Cortex of kidney (tissue), 1 donor: Measurements from ENCODE around the gene POMP.
"Not testable (repeated sequence)": the region's sequence is repeated elsewhere in the genome, so short reads cannot be mapped to it uniquely, and the experiment has no call there.

Source experiments
- DNase-seq: peaks from one replicate; lab custom pipeline; 2025; lab: John Stamatoyannopoulos, UW

Gene POMP

DNA sequence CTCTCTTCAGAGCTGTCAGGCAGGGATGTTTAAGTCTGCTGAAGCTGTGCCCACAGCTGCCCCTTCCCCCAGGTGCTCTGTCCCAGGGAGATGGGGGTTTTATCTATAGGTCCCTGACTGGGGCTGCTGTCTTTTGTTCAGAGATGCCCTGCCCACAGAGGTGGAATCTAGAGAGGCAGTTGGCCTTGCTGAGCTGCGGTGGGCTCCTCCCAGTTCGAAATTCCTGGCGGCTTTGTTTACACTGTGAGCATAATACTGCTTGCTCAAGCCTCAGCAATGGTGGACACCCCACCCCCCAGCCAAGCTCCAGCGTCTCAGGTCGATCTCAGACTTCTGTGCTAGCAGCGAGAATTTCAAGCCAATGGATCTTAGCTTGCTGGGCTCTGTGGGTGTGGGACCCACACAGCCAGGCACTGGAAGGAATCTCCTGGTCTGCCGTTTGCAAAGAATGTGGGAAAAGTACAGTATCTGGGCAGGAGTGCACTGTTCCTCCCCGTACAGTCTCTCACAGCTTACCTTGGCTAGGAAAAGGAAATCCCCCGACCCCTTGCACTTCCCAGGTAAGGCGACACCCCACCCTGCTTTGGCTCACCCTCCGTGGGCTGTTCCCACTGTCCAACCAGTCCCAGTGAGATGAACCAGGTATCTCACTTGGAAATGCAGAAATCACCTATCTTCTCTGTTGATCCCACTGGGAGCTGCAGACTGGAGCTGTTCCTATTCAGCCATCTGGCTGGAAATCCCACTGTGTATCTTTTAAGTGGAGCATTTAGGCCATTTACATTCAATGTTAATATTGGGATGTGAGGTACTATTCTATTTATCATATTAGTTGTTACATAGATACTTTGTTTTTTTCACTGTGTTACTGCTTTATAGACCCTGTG, 34.9 kb downstream of the POMP start:
- not testable (repeated sequence) for DNase-seq

DNA sequence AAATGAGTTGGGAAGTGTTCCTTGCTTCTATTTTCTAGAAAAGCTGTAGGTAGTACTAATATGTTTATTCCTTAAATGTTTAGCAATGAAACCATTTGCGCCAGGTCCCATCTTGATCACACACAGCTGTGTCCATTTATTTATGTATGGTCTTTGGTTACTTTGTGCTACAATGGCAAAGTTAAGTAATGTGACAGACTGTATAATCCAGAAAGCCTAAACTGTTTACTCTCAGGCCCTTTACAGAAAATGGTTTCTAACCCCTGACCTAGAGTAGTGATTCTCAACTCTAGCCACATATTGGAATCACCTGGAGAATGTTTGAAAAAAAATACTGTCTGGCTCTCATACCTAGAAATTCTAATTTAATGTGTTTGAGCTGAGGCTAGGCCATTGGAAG, 38.5 kb downstream of the POMP start:
- no peak for DNase-seq

DNA sequence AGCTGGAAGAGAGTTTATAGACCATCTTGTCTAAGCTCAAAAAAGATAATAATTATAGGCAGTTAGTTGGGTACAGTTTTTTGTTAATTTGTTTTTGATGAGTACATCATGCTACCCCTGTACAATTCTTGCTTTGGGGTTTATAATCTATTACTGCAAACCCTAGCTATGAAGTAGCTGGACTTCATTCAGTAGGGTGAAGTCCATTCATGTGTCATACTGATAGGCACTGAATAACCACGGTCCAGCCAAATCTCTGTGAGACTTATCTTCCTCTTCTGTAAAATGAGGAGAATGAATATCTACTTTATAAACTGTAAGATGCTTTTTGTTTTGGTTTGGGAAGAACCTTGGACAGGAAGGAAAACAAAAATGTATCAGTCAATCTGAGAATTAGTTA, 40.3 kb downstream of the POMP start:
- no peak for DNase-seq

DNA sequence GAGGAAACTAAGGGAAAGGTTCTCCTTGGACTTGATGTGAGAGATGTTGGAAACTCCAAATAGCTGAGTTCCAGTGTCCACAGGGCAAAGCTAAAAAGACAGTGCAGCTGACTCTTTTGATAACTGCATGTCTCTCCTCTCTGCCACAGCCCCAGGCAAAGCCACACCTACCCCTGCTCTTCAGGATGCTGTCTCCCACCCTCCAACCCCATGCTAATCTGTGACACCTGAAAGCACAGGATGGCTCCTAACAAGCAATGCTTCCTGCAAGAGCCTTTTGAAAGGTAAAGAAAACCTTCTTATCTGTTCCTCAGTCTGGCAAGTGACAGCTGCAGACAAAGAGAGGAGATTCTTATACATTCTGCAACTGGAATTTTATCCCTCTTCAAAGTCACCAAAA, 45.4 kb downstream of the POMP start:
- DNase-seq: no peak

DNA sequence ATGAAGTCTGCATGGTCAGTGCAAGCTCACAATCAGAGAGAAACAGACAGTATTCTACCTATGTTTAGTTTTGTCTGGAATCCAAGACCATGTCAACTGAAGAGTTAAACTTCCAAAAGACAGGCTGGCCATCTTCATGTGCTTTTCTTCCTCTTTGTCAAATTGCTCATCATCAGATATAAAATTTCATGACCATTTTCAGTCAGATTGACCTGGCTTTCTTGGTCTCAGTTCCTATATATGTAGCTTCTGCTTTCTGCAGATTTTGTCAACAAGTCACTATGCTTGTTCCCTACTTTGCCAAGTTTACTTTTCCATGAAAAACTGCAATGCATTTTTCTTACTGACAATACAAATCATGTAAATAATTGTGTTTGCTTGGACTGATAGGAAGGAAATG, 46.0 kb downstream of the POMP start:
- DNase-seq: no peak

DNA sequence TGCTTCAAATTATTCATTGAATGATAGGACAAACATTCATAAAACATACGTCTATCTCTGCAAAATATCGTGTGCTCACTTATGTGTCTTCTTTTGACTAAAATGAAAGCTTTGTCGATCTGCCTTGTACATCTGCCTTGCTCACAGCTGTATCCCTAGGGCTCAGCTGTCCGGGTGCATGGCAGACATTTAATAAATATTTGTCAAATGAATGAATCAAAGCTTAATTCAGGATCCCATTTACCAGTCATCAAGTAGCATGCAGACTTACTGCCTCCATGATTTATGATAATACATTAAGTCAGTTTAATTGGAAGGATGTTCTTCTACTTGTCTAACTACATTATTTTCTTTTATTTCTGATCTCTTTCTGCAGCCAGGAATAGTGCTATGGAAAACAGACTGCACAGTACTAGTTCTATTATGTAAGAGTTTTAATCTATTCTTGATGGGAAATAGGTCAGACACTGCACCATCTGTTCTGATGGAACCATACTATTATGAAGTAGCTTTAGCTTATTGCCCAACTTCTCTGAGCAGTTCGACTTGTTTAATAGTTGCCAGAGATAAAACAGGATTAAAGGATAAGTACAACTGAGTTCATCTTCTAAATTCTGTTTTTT, 46.6 kb downstream of the POMP start:
- no peak for DNase-seq

DNA sequence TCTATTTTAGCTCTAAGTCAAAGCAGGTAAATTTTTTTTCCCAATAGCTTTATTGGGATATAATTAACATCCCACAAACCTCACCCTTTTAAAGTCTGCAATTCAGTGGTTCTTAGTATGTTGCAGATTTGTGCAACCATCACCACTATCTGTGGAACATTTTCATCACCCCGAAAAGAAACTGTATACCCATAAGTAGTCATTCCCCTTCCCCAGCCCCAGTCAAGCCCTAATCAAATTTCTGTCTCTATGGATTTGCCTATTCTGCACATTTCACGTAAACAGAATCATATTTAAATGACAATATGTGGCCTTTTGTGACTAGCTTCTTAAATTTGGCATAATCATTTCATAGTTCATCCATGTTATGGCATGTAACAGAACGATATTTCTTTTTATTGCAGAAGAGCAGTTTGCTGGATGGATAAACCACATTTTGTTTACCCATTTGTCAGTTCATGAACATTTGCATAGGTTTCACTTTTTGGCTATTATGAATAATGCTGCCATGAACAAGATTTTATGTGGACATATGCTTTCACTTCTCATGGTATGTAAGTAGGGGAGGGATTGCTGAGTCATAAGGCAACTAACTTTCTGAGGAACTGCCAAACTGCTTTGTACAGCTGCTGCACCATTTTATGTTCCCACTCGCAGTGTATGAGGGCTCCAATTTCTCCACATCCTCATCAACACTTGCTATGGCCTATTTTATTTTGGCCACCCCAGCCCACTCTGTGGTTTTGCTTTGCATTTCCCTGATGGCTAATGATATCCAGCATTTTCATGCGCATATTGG, 48.9 kb downstream of the POMP start:
- no peak for DNase-seq

DNA sequence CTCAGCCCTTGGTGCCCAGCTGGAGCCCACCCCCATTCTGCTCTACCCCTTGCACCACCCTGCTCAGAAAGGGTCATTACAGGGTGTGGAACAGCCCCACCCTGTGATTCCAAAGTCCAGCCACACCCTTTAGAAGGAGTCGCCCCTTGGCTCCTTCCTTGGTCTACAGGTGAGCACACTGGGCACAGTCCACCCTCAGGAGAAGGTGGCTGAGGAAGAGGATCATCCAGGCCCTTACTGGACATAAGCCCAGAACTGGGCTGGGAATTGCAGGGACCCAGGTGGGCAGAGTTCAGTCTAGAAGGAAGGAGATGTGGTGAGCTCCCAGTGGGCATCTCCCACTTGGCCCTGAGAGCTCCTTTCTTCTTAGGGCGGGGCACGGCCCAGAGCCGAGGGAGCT, 51.2 kb downstream of the POMP start:
- DNase-seq: no peak

DNA sequence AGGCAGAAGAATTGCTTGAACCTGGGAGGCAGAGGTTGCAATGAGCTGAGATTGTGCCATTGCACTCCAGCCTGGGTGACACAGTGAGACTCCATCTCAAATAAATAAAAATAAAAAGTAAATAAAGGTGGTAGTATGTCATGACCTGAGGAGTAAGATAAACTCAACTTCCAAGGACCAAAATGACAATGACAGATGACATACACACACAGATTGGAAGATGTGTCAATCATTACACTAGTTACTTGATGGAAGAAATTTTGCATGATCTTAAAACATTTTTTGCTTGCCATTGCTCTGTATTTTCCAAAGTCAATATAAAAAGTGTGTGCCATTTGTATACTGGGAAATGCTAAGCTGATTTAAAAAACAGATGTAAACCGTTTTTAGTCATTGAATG, 55.7 kb downstream of the POMP start:
- no peak for DNase-seq

DNA sequence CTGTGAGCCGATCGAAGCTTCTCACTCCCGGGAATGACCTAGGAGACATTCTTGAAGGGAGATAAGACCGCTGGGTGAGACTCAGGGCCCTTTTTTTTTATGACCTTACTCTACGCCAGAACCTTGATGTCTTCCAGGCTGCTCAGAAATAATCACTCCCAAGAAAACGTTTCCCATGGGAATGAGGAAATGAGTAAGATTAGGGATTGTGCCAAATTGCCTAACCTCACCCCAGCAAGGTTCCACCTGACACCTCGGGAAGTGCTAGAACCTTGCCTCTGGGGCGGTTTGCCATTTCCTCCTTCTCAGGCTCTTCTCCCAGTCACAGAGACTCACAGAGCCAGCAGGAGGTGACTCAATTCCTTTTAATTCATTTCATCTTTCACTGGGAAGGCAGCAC, 57.6 kb downstream of the POMP start:
- DNase-seq: no peak

DNA sequence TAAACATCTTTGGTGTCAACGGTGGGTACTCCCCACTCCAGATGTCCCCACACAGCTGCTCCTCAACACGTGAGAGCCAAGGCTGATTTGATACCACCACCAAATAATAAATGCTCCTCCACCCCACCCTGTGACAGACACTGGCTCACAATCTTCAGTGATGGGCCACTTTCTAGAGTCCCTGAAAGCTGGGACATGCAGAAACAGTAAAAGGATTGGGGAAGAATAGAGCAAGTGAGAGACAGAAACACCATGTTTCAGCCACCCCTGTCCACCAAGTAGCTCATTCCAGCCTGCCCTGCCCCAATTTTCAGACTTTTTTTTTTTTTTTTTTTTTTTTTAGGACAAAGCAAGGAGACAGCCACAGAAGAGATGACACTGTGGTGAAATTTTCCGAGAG, 58.2 kb downstream of the POMP start:
- no peak for DNase-seq

DNA sequence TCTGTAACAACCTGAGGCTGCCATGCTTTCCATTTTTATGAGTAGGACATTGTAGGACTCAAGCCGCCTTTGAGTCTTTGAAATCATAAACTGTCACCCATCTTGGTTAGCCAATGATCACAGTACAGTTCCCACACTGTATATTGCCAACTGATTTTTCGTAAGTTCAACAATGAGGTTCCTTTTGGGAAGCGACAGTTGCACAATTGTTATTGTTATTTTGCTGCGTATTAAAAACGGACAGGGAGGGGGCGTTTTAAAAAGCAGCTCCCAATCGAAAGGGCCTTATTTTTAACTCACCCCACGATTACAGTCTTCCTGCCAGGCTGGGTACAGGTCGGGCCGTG, 59.2 kb downstream of the POMP start:
- no peak for DNase-seq

DNA sequence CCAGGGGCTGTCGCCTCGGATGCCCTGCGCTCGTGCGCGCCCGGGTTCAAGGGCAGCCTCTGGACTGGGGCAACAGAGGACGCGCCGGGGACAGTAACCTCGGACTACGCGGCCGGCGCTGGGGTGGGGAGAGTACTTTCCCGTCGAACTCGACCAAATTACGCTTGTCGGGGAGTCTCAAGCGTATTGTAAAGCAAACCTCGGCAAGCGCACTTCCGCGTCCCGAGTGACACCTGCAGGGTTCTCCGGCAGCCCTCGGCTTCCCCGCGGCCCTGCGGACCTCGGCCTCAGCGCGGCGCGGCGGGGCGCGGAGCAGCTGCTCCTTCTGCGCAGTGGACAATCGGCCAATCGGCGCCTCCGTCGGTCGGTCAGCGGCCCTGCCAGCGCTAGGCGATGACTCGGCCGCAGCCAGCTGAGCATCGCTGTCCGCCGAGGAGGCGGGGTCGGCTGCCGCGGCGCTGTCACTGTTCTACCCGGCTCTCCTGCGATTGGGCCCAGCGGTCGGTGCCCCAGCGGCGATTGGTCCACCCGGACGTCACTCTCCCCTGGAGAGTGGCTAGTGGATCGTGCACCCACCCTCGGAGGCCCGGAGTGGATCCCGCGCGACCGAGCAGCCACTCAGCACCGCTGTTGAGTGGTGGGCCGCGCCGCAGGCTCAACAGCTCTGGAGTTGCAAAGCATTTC, 59.8 kb downstream of the POMP start, which contains the start of gene SLC46A3:
TSS of gene SLC46A3 (minus strand) at position 428 of the 684 bp plus-strand sequence. CDS start 972 bp downstream, outside the sequence.
- peak; percentile 71 for DNase-seq

DNA sequence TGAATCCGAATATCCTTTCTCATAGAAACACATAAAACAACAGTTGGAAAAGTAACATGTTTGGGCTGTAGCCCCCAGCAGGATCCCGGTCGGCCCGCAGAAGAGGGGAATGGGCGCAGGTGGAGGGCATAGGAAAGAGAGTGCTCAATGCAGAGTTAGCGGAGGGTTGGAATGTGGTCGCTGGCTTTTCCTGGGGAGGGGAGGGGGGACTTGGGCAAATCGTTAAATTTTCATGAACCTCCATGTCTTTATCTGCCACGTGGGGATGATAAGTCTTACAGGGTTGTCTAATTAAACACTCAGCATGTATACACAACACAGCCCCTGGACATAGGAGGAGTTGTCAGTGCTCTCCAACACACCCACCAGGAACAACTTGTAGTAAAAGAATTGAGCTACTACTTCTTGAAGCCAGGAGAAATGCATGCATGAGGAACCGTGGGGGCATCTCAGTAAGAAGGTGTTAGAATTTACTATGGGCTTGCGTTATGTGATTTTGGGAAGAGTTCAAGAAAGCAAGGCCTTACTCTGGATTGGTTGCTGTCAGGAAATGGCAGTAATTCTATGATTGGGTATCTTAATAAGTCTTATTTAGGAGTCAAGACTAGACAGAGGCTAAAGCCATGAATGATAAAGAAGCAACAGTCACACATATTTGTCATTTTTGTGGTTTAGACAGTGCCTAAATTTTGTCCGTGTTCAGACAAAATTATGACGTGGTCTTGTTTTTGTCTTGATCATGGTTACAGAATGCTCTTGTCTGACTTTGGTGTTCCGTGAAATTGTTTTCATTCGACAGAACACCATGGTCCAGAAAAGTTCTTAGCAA, 60.5 kb downstream of the POMP start:
- peak; percentile 40 for DNase-seq

DNA sequence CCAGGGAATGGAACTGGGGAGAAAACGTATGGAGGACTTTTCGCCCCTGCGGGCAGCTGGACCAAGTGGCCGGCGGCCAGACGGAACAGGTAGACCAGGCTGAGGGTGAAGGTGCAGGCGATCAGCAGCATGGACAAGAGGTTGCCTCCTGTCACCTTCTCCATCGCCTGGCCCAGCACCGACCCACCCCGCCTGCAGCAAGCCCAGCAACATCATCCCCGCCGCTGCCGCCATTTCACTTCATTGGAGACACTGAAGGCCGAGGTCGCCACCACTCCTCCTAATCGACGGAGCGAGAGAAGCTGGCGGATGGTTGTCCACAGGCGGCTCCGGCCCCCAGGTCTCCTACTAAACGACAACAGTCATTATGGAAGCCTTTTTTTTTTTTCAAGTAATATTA, 64.9 kb downstream of the POMP start:
- no peak for DNase-seq

DNA sequence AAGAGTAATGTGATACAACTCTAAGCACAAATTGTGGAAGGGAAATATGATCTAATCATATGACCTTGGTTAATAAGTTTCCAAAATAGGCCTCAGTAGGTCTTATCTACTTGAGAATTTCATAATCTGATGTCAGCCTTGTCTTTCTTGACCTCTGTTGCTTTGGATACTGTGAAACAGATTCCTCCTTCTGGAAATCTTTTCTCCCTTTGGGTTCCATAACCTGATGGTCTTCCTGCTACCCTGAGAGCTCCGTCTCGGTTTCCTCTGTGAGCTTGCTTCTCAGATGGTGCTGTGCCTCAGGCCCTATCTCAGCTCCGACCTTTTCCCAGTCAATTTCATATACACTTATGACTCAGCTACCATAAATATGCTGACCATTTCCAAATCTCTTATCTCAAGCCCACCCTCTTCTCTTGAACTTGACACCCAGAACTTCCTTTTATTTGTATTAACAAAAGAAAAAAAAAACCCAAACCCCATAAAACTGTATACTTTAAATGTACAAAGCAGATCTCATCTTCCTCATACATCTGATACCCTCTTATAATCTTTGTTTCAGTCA, 66.2 kb downstream of the POMP start:
- no peak for DNase-seq
